GM18505 (cell line): ENCODE data around the gene HERC6.
A peak's percentile ranks its signal among the peaks of the same experiment; 100 is the strongest.
"Not testable (repeated sequence)": the region's sequence is repeated elsewhere in the genome, so short reads cannot be mapped to it uniquely, and the experiment has no call there.

Experiments used
- ATAC-seq: cut with Tn5 transposase; IDR thresholded peaks from one replicate; pipeline ENCODE4 v1.9.1; 2021; ENCODE audit not compliant: unreplicated experiment
- POLR2A ChIP-seq: IDR thresholded peaks from 4 replicates; pipeline ENCODE4 v1.6.1; 2011; ENCODE audit warnings: borderline replicate concordance; ENCODE audit not compliant: insufficient read depth, insufficient read length; ENCODE audit errors: extremely low read depth

HERC6 gene

DNA sequence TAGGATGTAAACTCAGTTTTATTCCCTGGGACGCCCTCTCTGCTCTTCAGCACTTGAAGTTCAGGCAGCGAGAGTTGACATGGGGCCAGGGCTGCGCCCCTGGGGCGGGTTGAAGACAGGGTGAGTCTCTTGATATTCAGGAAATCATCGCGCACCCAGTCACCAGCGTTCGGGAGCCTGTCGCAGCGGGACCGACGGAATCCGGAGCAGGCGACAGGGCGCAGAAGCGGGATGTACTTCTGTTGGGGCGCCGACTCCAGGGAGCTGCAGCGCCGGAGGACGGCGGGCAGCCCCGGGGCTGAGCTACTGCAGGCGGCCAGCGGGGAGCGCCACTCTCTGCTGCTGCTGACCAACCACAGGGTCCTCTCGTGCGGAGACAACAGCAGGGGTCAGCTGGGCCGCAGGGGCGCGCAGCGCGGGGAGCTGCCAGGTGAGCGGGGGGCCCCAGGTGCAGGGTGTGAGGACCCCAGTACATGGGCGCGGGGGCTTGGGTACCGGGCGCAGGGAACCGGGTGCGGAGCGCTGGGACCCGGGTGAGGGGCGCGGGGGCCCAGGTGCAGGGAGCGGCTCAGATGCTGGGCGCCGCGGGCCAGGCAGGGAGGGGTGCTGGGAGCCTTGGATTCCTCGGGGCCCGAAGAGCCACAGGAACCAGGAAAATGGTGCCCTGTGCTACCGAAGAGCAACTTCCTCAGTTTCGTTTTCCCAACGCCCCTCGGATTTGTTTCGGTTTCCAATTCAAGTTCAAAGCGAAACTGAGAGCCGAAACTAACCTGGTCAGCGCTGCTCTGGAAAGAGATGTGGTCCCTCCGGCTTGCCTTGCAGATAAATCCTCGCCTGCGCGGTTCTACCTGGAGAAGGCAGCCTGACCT, at the start of gene HERC6:
Gene HERC6 (plus strand): TSS at position 162 of the 869 bp plus-strand sequence. CDS start 70 bp downstream, at position 232.
- peak; percentile 81 for ATAC-seq
- peak; percentile 62 for TF ChIP-seq POLR2A

DNA sequence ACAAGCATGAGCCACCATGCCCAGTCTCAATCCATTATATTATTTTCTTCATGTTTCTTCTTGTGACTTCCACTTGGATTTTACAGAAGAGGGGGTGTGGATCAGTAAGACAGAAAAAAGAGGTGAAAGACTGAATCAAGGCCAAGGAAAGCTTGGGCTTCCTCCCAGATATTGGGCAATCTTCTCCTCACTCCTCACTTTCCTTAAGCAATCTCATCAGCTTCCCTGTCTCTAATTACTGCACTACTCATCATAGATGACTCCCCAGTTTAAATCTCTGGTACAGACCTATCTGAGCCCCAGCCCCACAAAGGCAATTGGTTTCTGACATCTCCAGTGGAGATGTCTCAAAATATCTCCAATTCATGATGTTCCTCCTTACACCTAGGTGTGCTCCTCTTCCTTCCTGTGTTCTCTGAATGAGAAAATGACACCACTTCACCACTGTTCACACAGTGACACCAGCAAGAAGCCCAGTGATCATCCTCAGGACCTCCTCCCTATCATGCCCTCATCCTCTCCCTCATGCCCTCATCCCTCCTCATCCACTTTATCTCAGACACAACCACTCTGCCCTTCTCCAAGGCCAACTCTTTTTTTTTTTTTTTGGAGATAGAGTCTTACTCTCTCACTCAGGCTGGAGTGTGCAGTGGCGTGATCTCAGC, 44.8 kb upstream of the HERC6 start:
- no peak for TF ChIP-seq POLR2A
- ATAC-seq: no peak

DNA sequence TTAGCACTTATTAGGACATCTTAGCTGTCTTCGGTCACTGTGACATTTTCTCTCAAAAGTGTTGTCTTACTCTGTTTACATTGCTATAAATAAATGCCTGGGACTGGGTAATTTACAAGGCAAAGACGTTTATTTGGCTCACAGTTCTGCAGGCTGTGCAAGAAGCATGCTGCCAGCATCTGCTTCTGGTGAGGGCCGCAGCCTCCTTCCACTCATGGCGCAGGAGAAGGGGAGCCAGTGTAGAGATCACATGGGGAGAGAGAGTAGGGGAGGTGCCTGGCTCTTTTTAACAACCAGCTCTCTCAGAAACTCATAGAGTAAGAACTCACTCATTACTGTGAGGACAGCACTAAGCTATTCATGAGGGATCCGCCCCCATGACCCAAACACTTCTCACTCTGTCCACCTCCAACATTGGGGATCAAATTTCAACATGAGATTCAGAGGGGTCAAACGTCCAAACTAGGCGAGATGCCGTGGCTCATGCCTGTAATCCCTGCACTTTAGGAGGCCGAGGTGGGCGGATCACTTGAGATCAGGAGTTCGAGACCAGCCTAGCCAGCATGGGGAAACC, 43.5 kb upstream of the HERC6 start:
- no peak for TF ChIP-seq POLR2A
- no peak for ATAC-seq

DNA sequence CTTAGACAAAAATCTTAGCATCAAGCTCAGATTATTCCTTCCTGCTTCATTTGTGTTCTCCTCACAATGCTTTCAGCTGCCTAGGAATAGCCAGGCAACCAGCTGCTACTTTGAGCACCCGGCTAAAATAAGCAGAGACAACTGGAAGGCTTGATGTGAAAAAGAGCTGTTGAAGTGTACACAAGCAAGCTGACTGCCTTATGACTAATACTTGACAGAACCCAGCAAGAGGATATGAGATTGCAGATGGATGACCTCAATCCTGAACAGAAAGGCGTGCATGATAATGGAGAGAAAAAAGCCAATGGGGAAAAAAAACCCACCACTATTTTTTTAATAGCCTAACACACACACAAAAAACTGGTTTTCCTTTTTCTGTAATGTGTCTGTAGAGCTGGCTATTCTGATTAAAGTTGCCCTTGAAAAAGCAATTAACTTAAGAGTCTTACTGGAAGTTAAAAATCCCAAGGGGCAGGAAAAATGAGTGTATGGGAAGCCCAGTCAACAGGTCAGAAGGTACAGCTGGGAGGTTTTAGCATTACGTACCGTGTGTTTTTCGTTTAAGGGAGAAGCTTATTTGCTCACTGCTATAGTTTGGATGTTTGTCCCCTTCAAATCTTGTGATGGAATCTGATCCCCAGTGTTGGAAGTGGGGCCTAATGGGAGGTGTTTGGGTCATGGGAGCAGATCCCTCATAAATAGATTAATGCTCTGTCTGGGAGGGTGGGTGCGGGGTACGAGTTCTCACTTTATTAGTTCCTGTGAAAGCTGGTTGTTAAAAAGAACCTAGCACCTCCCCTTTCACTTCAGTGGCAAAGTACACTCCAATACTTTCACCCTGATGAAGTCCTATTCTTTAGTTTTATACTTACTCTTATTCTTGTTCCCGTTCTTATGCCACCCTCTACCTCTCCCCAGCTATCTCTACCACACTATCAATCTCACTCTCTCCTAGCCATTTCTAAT, 37.1 kb upstream of the HERC6 start:
- ATAC-seq: no peak
- no peak for TF ChIP-seq POLR2A

DNA sequence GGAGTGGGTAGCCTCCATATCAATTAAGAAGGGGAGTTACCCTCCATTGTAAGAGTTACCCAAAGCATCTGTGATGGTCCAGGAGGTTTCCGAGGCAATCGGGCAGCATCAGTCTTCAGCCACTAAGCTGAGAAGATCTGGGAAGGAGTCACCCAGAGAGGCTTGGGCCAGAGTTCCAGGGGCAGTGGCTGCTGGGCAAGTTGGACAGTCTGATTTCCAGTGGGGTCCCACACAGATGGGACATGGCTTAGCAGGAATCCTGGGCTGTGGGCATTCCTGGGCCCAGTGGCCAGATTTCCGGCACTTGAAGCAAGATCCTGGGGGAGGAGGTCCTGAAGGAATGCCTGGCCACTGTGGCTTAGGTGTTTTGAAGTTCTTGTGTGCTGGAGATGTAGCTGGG, 31.8 kb upstream of the HERC6 start:
- ATAC-seq: not testable (repeated sequence)

DNA sequence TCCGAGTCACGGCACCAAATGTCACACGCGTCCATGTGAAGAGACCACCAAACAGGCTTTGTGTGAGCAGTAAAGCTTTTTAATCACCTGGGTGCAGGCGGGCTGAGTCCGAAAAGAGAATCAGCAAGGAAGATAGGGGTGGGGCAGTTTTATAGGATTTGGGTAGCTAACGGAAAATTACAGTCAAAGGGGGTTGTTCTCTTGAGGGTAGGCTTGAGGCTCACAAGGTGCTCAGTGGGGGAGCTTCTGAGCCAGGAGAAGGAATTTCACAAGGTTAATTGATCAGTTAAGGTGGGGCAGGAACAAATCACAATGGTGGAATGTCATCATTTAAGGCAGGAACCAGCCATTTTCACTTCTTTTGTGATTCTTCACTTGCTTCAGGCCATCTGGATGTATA, 29.9 kb upstream of the HERC6 start:
- not testable (repeated sequence) for ATAC-seq

DNA sequence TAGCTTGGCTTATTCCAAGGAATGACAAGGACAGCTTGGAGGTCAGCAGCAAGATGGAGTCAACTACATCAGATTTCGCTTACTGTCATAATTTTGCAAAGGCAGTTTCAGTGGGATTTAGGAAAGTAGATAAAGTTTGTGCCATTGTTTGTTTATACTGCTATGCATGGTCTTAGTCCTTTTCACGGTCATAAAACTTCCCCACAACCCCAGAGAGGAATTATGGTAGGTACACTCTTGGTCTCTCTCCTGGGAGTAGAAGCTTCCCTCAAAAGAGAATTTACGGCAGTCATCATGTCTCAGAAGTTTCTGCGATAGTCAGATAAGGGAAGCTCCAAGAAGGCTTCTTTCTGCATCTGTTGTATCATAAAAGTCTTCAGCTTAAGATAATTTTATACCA, 27.9 kb upstream of the HERC6 start:
- TF ChIP-seq POLR2A: no peak
- no peak for ATAC-seq

DNA sequence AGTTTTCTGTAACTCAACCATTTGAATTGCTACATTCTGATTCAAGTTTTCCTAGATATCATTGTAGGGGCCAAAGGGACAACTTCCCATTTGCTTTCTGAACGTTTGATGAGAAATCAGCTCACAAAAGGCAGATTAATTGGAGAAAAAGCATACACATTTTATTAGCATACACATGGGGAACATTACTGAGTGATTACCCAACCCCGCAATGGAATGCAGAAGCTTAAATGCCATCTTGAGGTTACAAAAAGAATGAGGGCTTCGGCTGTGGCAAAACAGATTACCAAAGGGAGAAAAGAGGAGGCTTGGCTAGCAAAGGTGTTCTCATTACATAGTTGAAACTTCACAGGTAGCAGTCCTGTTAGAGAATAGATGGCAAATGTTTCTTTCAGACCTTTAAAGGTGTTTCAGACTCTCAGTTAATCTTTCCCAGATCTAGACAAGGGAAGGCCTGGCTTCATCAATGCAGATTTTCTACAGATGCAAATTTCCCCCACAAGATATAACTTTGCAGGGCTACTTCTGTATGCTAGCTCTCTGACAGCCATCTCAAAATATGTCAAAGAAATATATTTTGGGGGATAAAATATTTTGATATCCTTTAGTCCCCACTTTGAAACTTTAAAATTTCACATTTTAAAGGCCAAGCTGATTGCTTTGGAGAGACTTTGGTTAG, 26.5 kb upstream of the HERC6 start:
- no peak for ATAC-seq
- no peak for TF ChIP-seq POLR2A

DNA sequence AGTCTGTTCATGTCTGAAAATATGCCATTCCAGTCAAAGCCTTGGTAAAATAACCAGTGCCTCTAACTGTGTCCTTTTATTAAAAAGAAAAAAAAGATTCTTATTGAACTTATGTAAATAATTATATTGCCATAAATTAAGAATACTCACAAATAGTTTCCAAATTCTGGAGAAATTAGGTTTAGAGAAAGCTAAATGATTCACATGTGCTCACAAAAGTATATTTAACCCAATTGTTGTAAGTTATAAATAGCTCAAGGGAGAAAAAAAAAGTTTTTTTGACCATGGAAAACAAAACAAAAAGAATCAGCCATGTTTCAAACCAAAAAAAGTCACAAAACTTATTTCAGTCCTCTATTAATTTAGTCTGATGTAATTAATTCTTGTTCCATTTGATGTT, 25.3 kb upstream of the HERC6 start:
- no peak for TF ChIP-seq POLR2A
- no peak for ATAC-seq

DNA sequence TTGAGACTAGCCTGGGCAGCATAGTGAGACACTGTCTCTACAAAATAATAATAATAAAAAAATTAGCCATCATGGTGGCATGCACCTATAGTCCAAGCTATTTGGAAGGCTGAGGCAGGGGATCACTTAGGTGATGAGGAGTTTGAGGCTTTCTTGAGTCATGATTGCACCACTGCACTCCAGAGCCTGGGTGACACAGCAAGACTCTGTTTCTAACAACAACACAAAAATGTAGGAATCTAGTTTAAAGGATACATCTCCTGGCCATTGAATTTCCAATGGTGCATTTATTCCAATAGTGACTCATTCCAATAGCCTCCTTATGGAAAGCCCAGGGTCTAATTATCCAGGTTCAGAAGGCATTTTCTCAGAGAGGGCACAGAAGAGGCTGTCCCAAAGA, 21.9 kb upstream of the HERC6 start:
- no peak for ATAC-seq
- TF ChIP-seq POLR2A: no peak

DNA sequence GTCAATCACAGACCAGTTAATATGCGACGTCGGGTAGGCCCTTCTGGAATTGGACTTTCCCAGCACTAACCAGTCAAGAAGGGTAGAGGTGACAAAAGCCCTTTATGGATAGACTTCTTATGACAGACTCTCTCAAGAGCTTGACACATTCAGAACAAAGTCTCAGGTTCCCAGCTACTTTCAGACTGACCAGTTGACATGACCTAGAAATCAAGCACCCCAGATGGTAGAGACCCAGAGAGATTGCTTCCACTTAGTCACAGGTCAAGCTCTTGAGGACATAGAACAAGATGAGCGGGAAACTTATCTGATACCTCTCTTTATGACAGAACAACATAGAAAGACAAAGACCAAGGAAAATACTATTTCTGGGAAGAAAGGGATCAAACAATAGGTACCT, 21.4 kb upstream of the HERC6 start:
- no peak for ATAC-seq
- no peak for TF ChIP-seq POLR2A

DNA sequence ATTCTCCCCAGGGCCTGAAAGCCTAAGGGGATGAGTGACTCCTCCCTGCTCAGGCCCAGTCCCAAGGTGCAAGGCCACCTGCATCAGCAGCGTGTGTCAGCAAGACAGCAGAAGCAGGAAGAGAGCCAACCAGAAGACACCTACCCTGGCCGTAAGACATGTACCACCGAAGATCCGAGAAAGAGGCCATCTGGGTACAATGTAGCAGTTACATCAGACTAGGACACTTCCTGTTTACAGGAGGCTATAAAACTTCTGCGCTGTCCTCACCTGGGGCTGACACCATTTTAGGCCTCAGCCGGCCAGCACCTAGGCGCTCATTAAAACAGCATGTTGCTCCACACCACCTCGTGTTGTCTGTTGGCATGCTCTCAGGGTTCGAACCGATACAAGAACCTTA, 19.1 kb upstream of the HERC6 start:
- ATAC-seq: no peak
- TF ChIP-seq POLR2A: no peak

DNA sequence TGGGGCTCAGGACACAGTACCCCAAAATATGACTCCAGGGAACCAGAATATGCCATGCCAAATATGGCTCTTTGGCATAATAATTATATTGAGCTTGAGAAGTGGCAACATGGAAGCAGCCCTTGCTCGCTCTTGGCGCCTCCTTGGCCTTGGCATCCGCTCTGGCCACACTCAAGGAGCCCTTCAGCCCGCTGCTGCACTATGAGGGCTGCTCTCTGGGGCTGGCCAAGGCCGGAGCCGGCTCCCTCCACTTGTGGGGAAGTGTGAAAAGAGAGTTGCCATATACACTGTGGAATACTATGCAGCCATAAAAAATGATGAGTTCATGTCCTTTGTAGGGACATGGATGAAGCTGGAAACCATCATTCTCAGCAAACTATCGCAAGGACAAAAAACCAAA, 18.4 kb upstream of the HERC6 start:
- no peak for TF ChIP-seq POLR2A
- no peak for ATAC-seq

DNA sequence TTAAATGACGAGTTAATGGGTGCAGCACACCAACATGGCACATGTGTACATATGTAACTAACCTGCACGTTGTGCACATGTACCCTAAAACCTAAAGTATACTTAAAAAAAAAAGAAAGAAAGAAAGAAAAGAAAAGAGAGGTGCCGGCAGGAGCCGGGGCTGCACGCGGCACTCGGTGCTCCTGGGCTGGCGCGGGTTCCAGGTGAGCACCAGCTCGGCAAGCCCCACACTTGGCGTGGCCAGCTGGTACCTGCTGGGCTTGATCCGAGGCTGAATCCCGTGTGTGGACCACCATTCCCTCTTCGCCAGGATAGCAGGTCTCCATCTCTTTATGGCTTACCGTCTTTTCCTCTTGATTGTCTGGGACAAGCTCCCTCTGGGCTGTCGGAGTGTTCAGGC, 17.9 kb upstream of the HERC6 start:
- TF ChIP-seq POLR2A: no peak
- no peak for ATAC-seq

DNA sequence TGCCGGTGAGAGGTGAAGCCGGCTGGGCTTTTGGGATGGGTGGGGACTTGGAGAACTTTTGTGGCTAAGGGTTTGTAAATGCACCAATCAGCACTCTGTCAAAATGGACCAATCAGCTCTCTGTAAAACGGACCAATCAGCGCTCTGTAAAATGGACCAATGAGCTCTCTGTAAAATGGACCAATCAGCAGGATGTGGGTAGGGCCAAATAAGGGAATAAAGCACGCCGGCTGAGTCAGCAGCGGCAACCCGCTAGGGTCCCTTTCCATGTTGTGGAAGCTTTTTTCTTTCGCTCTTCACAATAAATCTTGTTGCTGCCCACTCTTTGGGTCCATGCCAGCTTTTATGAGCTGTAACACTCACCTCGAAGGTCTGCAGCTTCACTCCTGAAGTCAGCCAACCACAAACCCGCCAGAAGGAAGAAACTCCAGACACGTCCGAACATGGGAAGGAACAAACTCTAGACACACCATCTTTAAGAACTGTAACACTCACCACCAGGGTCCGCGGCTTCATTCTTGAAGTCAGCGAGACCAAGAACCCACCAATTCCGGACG, 17.4 kb upstream of the HERC6 start:
- not testable (repeated sequence) for ATAC-seq
